Right hindlimb (tissue), 1 donor: Measurements from ENCODE around the gene DNPH1.

Source experiments
- DNase-seq: peaks from one replicate; pipeline ENCODE4 v3.0.0-alpha.2; 2018

DNPH1 gene

GRCh38 chr6:43243664-43244321 lies 14.5 kb upstream of the DNPH1 start:
- DNase-seq = no peak

- no peak for DNase-seq
Measured at GRCh38 chr6:43242908-43243663, 13.8 kb upstream of the DNPH1 start, which contains the start of gene TTBK1. Gene TTBK1, plus strand, starts transcription at chr6:43243481. Its CDS starts 3,180 bp downstream, at chr6:43246661.

DNA sequence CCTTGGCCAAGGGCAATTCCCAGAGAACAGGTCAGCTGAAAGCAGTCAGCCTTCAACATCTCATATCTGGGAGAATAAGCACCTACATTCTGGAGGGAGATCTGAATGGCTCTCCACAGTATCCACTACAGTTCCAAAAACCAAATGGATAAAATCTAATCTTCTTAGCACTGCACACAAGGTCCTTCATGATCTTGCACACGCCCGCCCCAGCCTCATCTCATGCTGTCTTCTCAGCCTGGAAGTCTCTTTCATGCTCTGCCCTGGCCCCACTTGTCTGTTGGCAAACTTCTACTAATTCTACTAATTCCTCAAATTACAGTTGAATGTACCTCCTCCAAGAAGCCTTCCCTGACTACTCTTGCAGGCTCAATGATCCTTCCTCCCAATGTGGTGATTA lies 12.2 kb upstream of the DNPH1 start:
- no peak for DNase-seq

- DNase-seq = no peak
Measured at GRCh38 chr6:43240950-43241349, 11.7 kb upstream of the DNPH1 start.

GRCh38 chr6:43239054-43239453 lies 9.8 kb upstream of the DNPH1 start:
- no peak for DNase-seq

- no peak for DNase-seq
Measured at GRCh38 chr6:43235841-43236240, 6.6 kb upstream of the DNPH1 start.

GRCh38 chr6:43231735-43232450 lies 2.6 kb upstream of the DNPH1 start:
- no peak for DNase-seq

GRCh38 chr6:43231053-43231452 lies 1.8 kb upstream of the DNPH1 start:
- no peak for DNase-seq

GRCh38 chr6:43229803-43230620 lies 731 bp upstream of the DNPH1 start:
- no peak for DNase-seq

DNA sequence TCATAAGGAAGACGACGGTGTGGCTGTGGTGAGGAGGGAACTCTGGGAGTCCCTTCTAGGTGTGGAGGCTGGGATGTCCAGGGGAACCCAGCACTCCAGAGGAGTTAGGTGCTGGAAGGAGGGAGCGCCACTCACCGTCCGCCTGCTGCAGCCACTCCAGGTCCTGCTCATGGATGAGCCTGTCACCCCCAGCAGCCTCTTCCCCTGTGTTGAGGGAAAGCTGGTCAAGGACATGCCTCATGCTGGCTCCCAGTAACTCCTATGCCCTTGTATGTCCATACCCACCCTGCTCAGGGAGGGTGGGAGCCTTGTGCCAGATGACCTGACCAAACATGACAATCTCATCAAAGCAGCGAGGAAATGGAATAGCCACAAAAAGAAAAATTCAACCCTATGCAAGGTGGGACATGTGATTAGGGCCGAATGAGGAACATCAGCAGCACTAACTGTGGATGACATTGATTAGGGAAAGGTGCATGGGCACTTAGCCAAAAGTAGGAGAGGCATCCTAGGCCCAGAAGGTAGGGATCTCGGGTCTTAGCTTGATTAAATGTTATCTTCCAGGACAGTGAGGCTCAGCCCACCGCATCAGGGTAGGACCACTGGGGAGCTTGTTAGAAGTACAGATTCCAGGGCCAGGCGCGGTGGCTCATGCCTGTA lies 3.0 kb downstream of the DNPH1 start:
- DNase-seq = no peak

- DNase-seq = no peak
Measured at GRCh38 chr6:43223175-43223574, 6.1 kb downstream of the DNPH1 start.

GRCh38 chr6:43222418-43223059 lies 6.7 kb downstream of the DNPH1 start:
- no peak for DNase-seq

- DNase-seq = no peak
Measured at GRCh38 chr6:43221046-43221972, 8.0 kb downstream of the DNPH1 start.

DNA sequence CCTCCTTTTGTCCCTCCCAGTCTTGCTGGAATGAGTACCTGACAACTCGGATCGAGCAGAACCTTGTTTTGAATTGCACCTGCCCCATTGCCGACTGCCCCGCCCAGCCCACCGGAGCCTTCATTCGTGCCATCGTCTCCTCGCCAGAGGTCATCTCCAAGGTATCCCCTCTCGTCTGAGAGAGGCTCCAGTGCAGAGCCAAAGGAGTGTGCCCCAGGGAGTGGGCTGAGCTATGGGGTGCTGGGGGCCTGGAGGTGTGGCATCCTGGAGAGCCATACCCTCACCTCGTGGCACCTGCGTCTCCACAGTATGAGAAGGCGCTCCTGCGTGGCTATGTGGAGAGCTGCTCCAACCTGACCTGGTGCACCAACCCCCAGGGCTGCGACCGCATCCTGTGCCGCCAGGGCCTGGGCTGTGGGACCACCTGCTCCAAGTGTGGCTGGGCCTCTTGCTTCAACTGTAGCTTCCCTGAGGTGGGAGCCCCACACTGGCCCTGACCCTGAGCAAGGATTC lies 8.8 kb downstream of the DNPH1 start:
- no peak for DNase-seq

GRCh38 chr6:43219814-43220213 lies 9.5 kb downstream of the DNPH1 start:
- DNase-seq = no peak

DNA sequence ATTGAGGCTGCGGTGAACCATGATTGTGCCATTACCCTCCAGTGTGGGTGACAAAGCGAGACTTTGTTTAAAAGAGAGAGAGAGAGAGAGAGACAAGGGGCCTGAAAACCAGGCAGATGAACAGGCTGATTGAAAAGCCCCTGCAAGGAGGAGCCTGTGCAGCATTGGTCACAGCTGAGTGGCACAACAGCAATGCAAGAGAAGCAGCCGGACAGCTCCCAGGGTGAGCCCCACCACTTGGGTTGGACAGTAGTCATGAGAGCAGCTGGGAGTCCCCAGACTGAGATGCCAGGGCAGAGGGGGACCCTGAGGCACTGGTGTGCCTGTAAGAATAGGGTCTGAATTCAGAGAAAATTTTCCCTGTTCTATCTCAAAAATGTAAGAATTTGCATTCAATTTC lies 10.2 kb downstream of the DNPH1 start:
- DNase-seq = no peak

GRCh38 chr6:43217351-43217750 lies 11.9 kb downstream of the DNPH1 start:
- no peak for DNase-seq

GRCh38 chr6:43216200-43216599 lies 13.1 kb downstream of the DNPH1 start:
- DNase-seq = no peak

DNA sequence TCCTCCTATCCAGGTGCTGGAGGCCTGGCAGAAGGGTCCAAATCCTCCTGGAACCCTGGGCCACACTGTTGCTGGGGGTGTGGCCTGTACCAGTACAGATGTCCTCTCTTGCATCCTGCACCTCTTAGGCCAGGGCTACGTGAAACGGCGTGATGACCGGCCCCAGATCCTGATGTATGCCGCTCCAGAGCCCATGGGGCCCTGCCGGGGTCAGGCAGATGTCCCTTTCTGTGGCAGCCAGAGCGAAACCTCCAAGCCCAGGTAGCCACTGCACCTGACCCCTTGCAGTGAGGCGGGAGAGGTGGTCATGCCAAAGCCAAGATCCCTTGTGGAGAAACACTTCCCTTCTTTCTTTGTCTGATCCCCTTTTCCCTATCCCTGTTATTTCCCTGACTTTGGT lies 14.2 kb downstream of the DNPH1 start:
- no peak for DNase-seq

DNA sequence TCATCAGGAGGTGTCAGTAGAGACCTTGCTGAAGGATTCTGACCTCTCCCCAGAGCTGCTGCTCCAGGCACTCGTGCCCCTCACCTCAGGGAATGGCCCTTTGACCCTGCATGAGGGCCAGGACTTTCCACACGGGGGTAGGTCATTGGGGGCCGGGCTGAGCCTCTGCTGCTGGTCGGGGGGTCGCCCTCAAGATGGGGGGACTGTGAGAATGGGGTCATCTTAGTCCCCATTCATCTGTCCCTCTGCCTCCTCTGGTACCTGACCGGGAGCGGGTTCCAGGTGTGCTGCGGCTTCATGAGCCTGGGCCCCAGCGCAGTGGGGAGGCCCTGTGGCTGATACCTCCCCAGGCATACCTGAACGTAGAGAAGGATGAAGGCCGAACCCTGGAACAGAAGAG lies 15.8 kb downstream of the DNPH1 start:
- DNase-seq = no peak

DNA sequence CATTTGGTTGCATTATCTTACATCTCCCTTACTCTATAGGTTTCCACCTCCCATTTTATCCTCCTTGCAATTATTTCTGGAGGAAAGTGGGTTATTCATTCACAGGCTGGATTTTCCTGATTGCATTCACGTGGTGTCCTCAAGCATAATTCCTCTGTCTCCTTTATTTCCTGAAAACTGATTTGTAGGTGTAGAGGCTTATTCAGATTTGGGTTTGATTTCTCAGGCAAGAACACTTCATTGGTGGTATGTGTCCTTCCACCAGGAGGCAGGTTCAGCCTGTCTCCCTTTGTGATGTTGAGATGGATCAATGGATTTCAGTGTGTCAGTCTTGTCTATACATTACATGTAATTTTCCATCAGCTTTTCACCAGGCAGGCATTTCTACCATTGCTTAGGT lies 17.3 kb downstream of the DNPH1 start:
- DNase-seq = no peak
